ENCODE data around the gene OR2V2. TPM values are rescaled to one million over a fixed set of nuclear protein-coding genes. Genes with fewer than 3 reads are reported as not detected.
"Not testable (repeated sequence)": the region's sequence is repeated elsewhere in the genome, so short reads cannot be mapped to it uniquely, and the experiment has no call there.

OR2V2 gene
- polyA plus RNA-seq, 1 of the 3 experiments (the other 2 are of a cell fraction), result not detected

DNA sequence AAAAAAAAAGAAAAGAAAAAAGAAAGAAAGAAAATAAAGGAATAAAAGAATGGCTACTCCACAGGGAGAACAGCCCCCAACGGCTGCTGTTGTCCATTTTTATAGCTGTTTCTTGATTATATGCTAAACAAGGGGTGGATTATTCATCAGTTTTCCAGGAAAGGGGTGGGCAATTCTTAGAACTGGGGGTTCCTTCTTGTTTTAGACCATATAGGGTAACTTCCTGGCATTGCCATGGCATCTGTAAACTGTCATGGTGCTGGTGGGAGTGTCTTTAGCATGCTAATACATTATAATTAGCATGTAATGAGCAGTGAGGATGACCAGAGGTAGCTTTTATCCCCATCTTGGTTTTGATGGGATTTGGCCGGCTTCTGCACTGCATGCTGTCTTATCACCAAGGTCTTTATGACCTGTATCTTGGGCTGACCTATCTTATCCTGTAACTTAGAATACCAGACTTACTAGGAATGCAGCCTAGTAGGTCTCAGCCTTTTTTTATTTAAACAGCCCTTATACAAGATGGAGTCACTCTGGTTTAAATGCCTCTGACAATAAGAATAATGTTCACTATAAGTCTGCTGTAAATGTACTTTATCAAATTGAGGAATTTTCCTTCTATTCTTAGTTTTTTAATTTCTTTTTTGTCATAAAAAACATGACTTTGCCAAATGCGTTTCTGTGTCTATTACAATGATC, 29.0 kb downstream of the OR2V2 start:
- no peak overlapping the region for H3K27ac ChIP-seq (ENCODE audit: low read depth in 2 of 2, low read length in 1 of 2)
- no peak overlapping the region for H3K4me2 ChIP-seq
- no peaks in the 10 kb centered on the region for H3K9me3 ChIP-seq
- no peak overlapping the region for H2AFZ ChIP-seq (ENCODE audit: low read depth)
- H3K79me2 ChIP-seq (ENCODE audit: insufficient read depth), result no peaks in the 10 kb centered on the region
- WGBS (ENCODE audit: low lambda C conversion rate), result 31% methylated on average over 3 of the region's 3 CpGs
- ChIA-PET POLR2A (no interaction called here), CTCF (interaction anchor here (0.8 to 1.1 kb wide), 2 partner anchors 8 to 18 kb away, joined by 3 read pairs; no protein-coding TSS in a partner anchor)
- H3K4me1 ChIP-seq (ENCODE audit: control insufficient read depth in 1 of 2, insufficient read depth in 2 of 2, low read depth in 1 of 2, low read length in 1 of 2), result no peaks in the 10 kb centered on the region
- H3K36me3 ChIP-seq (replicated peaks in 1 of 2; ENCODE audit: control insufficient read depth in 1 of 2, insufficient read depth in 2 of 2, low read length in 1 of 2), result no peaks in the 10 kb centered on the region
- no peak overlapping the region for H3K9ac ChIP-seq
- no peak overlapping the region for H3K4me3 ChIP-seq (ENCODE audit: low read depth in 2 of 2, low read length in 1 of 2)
- H4K20me1 ChIP-seq (ENCODE audit: insufficient read depth), result no peaks in the 10 kb centered on the region
- H3K9me2 ChIP-seq, result no peaks in the 10 kb centered on the region
- no peaks in the 10 kb centered on the region for H3F3A ChIP-seq (replicated peaks; ENCODE audit: insufficient read depth)
- no peak for TF ChIP-seq CHD2 (IDR thresholded peaks at IDR 0.05; ENCODE audit: low read length, partially characterized antibody)
- TF ChIP-seq FOXJ3 (CRISPR knock-in tag; IDR thresholded peaks at IDR 0.05), result no peak
- TF ChIP-seq GATA2 (CRISPR knock-in tag; IDR thresholded peaks at IDR 0.05), result no peak
- TF ChIP-seq, protein P1, sequence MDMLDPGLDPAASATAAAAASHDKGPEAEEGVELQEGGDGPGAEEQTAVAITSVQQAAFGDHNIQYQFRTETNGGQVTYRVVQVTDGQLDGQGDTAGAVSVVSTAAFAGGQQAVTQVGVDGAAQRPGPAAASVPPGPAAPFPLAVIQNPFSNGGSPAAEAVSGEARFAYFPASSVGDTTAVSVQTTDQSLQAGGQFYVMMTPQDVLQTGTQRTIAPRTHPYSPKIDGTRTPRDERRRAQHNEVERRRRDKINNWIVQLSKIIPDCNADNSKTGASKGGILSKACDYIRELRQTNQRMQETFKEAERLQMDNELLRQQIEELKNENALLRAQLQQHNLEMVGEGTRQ (IDR thresholded peaks at IDR 0.05; ENCODE audit: borderline replicate concordance, low read depth, low read length), result no peak
- TF ChIP-seq, protein P2, sequence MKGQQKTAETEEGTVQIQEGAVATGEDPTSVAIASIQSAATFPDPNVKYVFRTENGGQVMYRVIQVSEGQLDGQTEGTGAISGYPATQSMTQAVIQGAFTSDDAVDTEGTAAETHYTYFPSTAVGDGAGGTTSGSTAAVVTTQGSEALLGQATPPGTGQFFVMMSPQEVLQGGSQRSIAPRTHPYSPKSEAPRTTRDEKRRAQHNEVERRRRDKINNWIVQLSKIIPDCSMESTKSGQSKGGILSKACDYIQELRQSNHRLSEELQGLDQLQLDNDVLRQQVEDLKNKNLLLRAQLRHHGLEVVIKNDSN (IDR thresholded peaks at IDR 0.05; ENCODE audit: borderline replicate concordance, low read depth), result no peak
- TF ChIP-seq SMC3 (IDR thresholded peaks at IDR 0.05; ENCODE audit: low read depth, low read length), result no peak
- TF ChIP-seq TEAD4 (IDR thresholded peaks at IDR 0.05; ENCODE audit: borderline replicate concordance, insufficient read depth), result no peak
- no peak for TF ChIP-seq MEF2A (IDR thresholded peaks at IDR 0.05; ENCODE audit: borderline replicate concordance, low read depth)
- TF ChIP-seq POLR2AphosphoS5 (IDR thresholded peaks at IDR 0.05; ENCODE audit: low read depth, low read length), result no peak
- TF ChIP-seq, protein P3, sequence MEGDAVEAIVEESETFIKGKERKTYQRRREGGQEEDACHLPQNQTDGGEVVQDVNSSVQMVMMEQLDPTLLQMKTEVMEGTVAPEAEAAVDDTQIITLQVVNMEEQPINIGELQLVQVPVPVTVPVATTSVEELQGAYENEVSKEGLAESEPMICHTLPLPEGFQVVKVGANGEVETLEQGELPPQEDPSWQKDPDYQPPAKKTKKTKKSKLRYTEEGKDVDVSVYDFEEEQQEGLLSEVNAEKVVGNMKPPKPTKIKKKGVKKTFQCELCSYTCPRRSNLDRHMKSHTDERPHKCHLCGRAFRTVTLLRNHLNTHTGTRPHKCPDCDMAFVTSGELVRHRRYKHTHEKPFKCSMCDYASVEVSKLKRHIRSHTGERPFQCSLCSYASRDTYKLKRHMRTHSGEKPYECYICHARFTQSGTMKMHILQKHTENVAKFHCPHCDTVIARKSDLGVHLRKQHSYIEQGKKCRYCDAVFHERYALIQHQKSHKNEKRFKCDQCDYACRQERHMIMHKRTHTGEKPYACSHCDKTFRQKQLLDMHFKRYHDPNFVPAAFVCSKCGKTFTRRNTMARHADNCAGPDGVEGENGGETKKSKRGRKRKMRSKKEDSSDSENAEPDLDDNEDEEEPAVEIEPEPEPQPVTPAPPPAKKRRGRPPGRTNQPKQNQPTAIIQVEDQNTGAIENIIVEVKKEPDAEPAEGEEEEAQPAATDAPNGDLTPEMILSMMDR (IDR thresholded peaks at IDR 0.05), result no peak
- TF ChIP-seq RCOR1 (IDR thresholded peaks at IDR 0.05; ENCODE audit: low read length), result no peak
- no peak for TF ChIP-seq EP300 (IDR thresholded peaks at IDR 0.05; ENCODE audit: borderline replicate concordance in 1 of 2, low read depth in 1 of 2, low read length in 1 of 2)
- no peak for TF ChIP-seq FOXM1 (IDR thresholded peaks at IDR 0.05; ENCODE audit: low read depth)
- no peak for TF ChIP-seq MXI1 (IDR thresholded peaks at IDR 0.05; ENCODE audit: low read depth, low read length)
- TF ChIP-seq, protein P4, sequence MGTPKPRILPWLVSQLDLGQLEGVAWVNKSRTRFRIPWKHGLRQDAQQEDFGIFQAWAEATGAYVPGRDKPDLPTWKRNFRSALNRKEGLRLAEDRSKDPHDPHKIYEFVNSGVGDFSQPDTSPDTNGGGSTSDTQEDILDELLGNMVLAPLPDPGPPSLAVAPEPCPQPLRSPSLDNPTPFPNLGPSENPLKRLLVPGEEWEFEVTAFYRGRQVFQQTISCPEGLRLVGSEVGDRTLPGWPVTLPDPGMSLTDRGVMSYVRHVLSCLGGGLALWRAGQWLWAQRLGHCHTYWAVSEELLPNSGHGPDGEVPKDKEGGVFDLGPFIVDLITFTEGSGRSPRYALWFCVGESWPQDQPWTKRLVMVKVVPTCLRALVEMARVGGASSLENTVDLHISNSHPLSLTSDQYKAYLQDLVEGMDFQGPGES (IDR thresholded peaks at IDR 0.05; ENCODE audit: low read depth, low read length), result no peak
- no peak for DNase-seq
- H3K27me3 ChIP-seq (ENCODE audit: insufficient read depth), result no peaks in the 10 kb centered on the region

DNA sequence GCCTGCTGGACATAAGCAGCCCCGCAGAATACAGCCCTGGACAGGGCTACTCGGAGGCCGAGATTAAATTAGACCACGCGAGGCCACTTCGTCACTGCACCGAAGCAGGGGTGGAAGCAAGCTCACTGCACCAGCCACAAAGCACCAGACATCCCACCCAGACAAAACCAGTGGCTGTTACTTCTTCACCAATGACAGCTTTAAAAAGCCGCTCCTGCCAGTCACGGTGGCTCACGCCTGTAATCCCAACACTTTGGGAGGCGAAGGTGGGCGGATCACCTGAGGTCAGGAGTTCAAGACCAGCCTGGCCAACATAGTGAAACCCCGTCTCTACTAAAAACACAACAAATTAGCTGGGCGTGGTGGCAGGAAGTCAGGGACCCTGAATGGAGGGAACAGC, 30.2 kb downstream of the OR2V2 start:
- ChIA-PET CTCF (interaction anchor here (0.6 to 1.1 kb wide), 2 partner anchors 19 to 518 kb away, joined by 3 read pairs; no protein-coding TSS in a partner anchor), POLR2A (interaction anchor here (0.6 kb wide), 1 partner anchor 337 kb away, joined by 3 read pairs; no protein-coding TSS in a partner anchor)
- not testable (repeated sequence) for H3K9ac ChIP-seq; DNase-seq; H3K79me2 ChIP-seq (ENCODE audit: insufficient read depth); H3K4me1 ChIP-seq (ENCODE audit: control insufficient read depth in 1 of 2, insufficient read depth in 2 of 2, low read depth in 1 of 2, low read length in 1 of 2); H3K9me2 ChIP-seq; H3K27ac ChIP-seq (ENCODE audit: low read depth in 2 of 2, low read length in 1 of 2); H2AFZ ChIP-seq (ENCODE audit: low read depth); H3K4me3 ChIP-seq (ENCODE audit: low read depth in 2 of 2, low read length in 1 of 2); H3K27me3 ChIP-seq (ENCODE audit: insufficient read depth); H3F3A ChIP-seq (replicated peaks; ENCODE audit: insufficient read depth); H3K9me3 ChIP-seq; H4K20me1 ChIP-seq (ENCODE audit: insufficient read depth); H3K36me3 ChIP-seq (replicated peaks in 1 of 2; ENCODE audit: control insufficient read depth in 1 of 2, insufficient read depth in 2 of 2, low read length in 1 of 2); H3K4me2 ChIP-seq
- WGBS (ENCODE audit: low lambda C conversion rate), result 38% methylated on average over 12 of the region's 14 CpGs

Data from SK-N-SH (cell line).